ENCODE results near the gene CYP4F22.

The CYP4F22 gene

GRCh38 chr19:15562861-15563260 is 54.5 kb downstream of the CYP4F22 start:
- TF ChIP-seq CTCF (IDR thresholded peaks at IDR 0.05; ENCODE audit: low read depth, low read length, missing control alignments), result no peak
- peak; percentile 55 for DNase-seq (ENCODE audit: extremely low read depth, low read depth)
- H3K4me3 ChIP-seq (replicated peaks; ENCODE audit: low read depth, low read length), result no peak overlapping the region

GRCh38 chr19:15563325-15563794 is 55.0 kb downstream of the CYP4F22 start:
- no peak for TF ChIP-seq CTCF (IDR thresholded peaks at IDR 0.05; ENCODE audit: low read depth, low read length, missing control alignments)
- no peak overlapping the region for H3K4me3 ChIP-seq (replicated peaks; ENCODE audit: low read depth, low read length)
- DNase-seq (ENCODE audit: extremely low read depth, low read depth), result no peak

GRCh38 chr19:15563931-15564330 is 55.6 kb downstream of the CYP4F22 start:
- no peak for DNase-seq (ENCODE audit: extremely low read depth, low read depth)
- TF ChIP-seq CTCF (IDR thresholded peaks at IDR 0.05; ENCODE audit: low read depth, low read length, missing control alignments), result no peak
- H3K4me3 ChIP-seq (replicated peaks; ENCODE audit: low read depth, low read length), result no peak overlapping the region

- H3K4me3 ChIP-seq (replicated peaks; ENCODE audit: low read depth, low read length), result no peak overlapping the region
- no peak for TF ChIP-seq CTCF (IDR thresholded peaks at IDR 0.05; ENCODE audit: low read depth, low read length, missing control alignments)
- no peak for DNase-seq (ENCODE audit: extremely low read depth, low read depth)
Observed at GRCh38 chr19:15564534-15565168, 56.3 kb downstream of the CYP4F22 start.

GRCh38 chr19:15570420-15570819 is 62.1 kb downstream of the CYP4F22 start:
- DNase-seq (ENCODE audit: extremely low read depth, low read depth), result no peak
- no peak overlapping the region for H3K4me3 ChIP-seq (replicated peaks; ENCODE audit: low read depth, low read length)
- no peak for TF ChIP-seq CTCF (IDR thresholded peaks at IDR 0.05; ENCODE audit: low read depth, low read length, missing control alignments)

GRCh38 chr19:15575406-15575805 is 67.1 kb downstream of the CYP4F22 start:
- no peak overlapping the region for H3K4me3 ChIP-seq (replicated peaks; ENCODE audit: low read depth, low read length)
- TF ChIP-seq CTCF (IDR thresholded peaks at IDR 0.05; ENCODE audit: low read depth, low read length, missing control alignments), result no peak
- DNase-seq (ENCODE audit: extremely low read depth, low read depth), result no peak

All from HFF-Myc (cell line).